OCI-M2 (cell line): ENCODE measurements around the gene ZNF337.
"Not testable (repeated sequence)": the region's sequence is repeated elsewhere in the genome, so short reads cannot be mapped to it uniquely, and the experiment has no call there.

Experiments
- DNase-seq: peaks from one replicate; lab custom pipeline; 2025; ENCODE audit not compliant: unreplicated experiment; lab: John Stamatoyannopoulos, UW

The ZNF337 gene

GRCh38 chr20:25630615-25631014 lies 66.0 kb downstream of the ZNF337 start:
- not testable (repeated sequence) for DNase-seq

GRCh38 chr20:25629816-25630499 lies 66.7 kb downstream of the ZNF337 start:
- DNase-seq, result no peak

DNA sequence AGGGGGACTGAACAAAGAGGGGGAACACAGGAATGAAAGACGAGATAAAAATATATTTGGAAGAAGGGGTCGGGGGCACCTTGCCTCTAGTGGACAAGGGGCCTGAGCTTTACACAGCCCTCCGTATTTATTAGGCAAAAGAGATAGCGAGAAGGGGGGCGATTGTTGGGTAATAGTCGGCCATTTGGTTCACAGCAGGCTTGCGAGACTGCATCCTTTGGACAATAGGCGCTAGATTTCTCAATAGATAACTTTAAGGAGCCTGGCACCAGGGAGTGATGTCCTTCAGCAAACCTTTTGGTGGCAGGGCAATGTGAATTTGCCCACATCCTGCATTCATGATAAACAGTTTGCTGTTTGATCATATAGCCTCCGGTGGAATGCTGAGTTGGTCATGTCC lies 69.9 kb downstream of the ZNF337 start:
- no peak for DNase-seq

- DNase-seq, result no peak
Observed at GRCh38 chr20:25624500-25624939, 72.1 kb downstream of the ZNF337 start.
